Measurements from ENCODE around the gene CYP2U1.

- TF ChIP-seq RAD21 (IDR thresholded peaks at IDR 0.05; ENCODE audit: low read length) (no peak), GATA2 (CRISPR knock-in tag; IDR thresholded peaks at IDR 0.05) (no peak)
Observed at GRCh38 chr4:107972605-107973004, 41.3 kb downstream of the CYP2U1 start.
